Activated CD4-positive, alpha-beta T cell treated with anti-CD3 and anti-CD28 coated beads for 24 hours (primary cell): Measurements from ENCODE around the gene DST.
"Not testable (repeated sequence)": the region's sequence is repeated elsewhere in the genome, so short reads cannot be mapped to it uniquely, and the experiment has no call there.

ENCODE experiments used
- DNase-seq, 2 donors: peaks; one replicate each; pipeline ENCODE4 v3.0.0-alpha.2; 2020; ENCODE audit warnings: low read depth in 2 of 2

DST gene

GRCh38 chr6:56663344-56663743, 20.7 kb upstream of the DST start:
- no peak for DNase-seq

- DNase-seq = not testable (repeated sequence)
Observed at GRCh38 chr6:56661338-56661737, 18.6 kb upstream of the DST start.

GRCh38 chr6:56660381-56660730, 17.7 kb upstream of the DST start:
- DNase-seq = no peak

GRCh38 chr6:56659721-56660380, 17.2 kb upstream of the DST start:
- DNase-seq = no peak

- DNase-seq = no peak
Observed at GRCh38 chr6:56658326-56658725, 15.6 kb upstream of the DST start.

- no peak for DNase-seq
Observed at GRCh38 chr6:56657354-56657753, 14.7 kb upstream of the DST start.

- DNase-seq = no peak
Observed at GRCh38 chr6:56656466-56656865, 13.8 kb upstream of the DST start.

GRCh38 chr6:56655996-56656395, 13.3 kb upstream of the DST start:
- no peak for DNase-seq

- no peak for DNase-seq
Observed at GRCh38 chr6:56655249-56655648, 12.6 kb upstream of the DST start.

- DNase-seq = no peak
Observed at GRCh38 chr6:56652994-56653393, 10.3 kb upstream of the DST start.

GRCh38 chr6:56652231-56652630, 9.5 kb upstream of the DST start:
- DNase-seq = no peak

- no peak for DNase-seq
Observed at GRCh38 chr6:56650191-56650590, 7.5 kb upstream of the DST start.

GRCh38 chr6:56649782-56650181, 7.1 kb upstream of the DST start:
- DNase-seq = no peak

- no peak for DNase-seq
Observed at GRCh38 chr6:56649053-56649769, 6.5 kb upstream of the DST start.

GRCh38 chr6:56647172-56647762, 4.6 kb upstream of the DST start:
- no peak for DNase-seq

GRCh38 chr6:56644366-56644765, 1.7 kb upstream of the DST start:
- DNase-seq = no peak

GRCh38 chr6:56643379-56644089, 845 bp upstream of the DST start:
- DNase-seq = no peak

GRCh38 chr6:56640374-56640773, 2.3 kb downstream of the DST start:
- no peak for DNase-seq

- DNase-seq = no peak
Observed at GRCh38 chr6:56638760-56639159, 3.9 kb downstream of the DST start.

- no peak for DNase-seq
Observed at GRCh38 chr6:56637640-56638039, 5.0 kb downstream of the DST start.

GRCh38 chr6:56628105-56628504, 14.6 kb downstream of the DST start:
- no peak for DNase-seq

GRCh38 chr6:56625356-56625755, 17.3 kb downstream of the DST start:
- no peak for DNase-seq

- DNase-seq = no peak
Observed at GRCh38 chr6:56624728-56625069, 18.0 kb downstream of the DST start.
